Fibroblast of skin of right quadriceps (primary cell): ENCODE measurements around the gene THOC1.

ENCODE experiments used
- DNase-seq: peaks from one replicate; pipeline ENCODE4 v3.0.0-alpha.2; 2013

THOC1 gene

GRCh38 chr18:213505-213904 is 54.3 kb downstream of the THOC1 start:
- no peak for DNase-seq

DNA sequence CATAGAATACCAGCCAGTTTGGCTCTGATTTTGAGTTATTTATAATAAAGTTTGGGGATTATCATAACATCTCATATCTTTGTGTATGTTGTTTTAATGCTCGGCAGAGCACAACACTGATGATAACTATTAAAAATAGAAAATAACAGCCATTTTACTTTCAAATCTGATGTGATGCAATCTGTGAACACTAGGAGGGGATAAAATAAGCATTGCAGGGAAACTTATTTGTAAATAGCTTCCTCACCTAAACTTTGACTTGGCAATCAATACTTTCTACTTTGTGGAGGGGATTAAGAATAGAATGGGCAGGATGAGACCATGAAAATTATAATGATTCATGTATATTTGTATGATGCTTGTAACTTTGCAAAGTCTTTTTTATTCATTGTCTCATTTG is 55.1 kb downstream of the THOC1 start:
- no peak for DNase-seq

- DNase-seq = no peak
These were observed 56.3 kb downstream of the THOC1 start for GRCh38 chr18:211582-211981.

- DNase-seq = no peak
These were observed 57.1 kb downstream of the THOC1 start for GRCh38 chr18:210733-211132.

GRCh38 chr18:210075-210474 is 57.8 kb downstream of the THOC1 start:
- DNase-seq = no peak

GRCh38 chr18:199768-200167 is 68.1 kb downstream of the THOC1 start:
- no peak for DNase-seq

DNA sequence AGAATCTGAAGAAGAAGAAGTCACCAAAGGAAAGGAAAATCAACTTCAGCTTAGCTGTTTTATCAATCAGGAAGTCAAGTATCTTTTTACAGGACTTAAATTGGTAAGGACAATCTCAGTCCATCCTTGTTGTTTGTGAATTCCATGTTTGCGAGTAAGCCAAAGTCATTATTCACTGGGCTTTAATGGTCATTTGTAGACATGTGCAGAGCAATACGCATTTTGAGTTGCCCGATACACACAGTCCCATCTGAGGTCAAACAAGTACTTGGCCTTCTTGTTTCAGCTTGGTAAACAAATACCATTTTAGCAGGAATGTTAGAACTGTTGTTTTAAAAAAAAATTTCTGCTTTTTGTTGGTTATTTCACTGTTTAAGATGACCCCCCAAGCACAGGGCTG is 68.6 kb downstream of the THOC1 start:
- DNase-seq = no peak

- no peak for DNase-seq
These were observed 72.2 kb downstream of the THOC1 start for GRCh38 chr18:195651-196050.

DNA sequence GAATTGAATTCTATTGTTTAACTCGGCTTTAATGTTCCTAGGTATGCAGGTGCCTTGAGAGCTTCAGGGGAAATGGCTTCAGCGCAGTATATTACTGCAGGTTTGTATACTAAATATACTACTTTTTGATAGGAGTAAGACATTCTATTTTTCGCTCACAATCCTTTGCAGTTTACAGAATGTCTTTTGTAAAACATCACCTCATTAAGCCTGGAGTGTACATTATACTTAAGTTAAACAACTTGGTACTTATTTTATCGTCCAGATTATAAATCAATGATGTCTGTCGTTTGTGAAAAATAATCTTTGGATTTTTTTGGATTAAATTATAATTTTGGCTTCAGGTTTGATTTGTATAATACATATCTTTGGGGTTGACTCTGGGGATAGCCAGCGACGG is 75.0 kb downstream of the THOC1 start:
- DNase-seq = no peak

DNA sequence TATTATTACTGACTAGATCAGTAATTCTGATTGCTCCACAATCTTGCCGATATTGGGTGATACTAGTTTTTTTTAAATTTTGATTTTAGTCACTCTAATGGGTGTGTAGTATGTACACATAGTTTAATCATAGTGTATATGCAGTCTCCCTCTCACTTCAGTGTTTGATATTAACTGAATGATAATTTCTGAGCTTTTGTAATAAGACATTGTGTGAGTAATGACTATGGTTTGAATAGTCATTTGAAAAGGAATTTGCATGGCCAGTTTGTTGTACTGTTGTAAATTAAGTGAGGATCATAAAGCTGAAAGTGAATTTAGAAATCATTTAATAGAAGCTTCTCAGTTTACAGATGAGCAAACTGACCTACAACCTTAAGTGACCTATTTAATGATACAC is 76.1 kb downstream of the THOC1 start:
- DNase-seq = no peak

- no peak for DNase-seq
These were observed 78.6 kb downstream of the THOC1 start for GRCh38 chr18:189254-189653.

- DNase-seq = peak; percentile 19
These were observed 84.1 kb downstream of the THOC1 start for GRCh38 chr18:183769-184168.

GRCh38 chr18:181711-182110 is 86.1 kb downstream of the THOC1 start:
- DNase-seq = no peak

- no peak for DNase-seq
These were observed 88.3 kb downstream of the THOC1 start for GRCh38 chr18:179499-179898.

GRCh38 chr18:172361-172760 is 95.5 kb downstream of the THOC1 start:
- no peak for DNase-seq
